Measurements from ENCODE around the gene VPS35L. TPM values are rescaled to one million over a fixed set of nuclear protein-coding genes. Genes with fewer than 3 reads are reported as not detected.
A peak's percentile ranks its signal among the peaks of the same experiment; 100 is the strongest.

VPS35L gene
- total RNA-seq, 1 donor from 2014 or later, result 6.8 TPM

GRCh38 chr16:19743816-19744159 lies 188.3 kb downstream of the VPS35L start:
- FAIRE-seq (no peak), DNase-seq (ENCODE audit: low read depth) (no peak)
- Histone ChIP-seq H3K4me3 (ENCODE audit: low read depth, low read length) (no peak overlapping the region), H3K27me3 (ENCODE audit: control insufficient read depth, insufficient read depth, low read length) (no peaks in the 10 kb centered on the region), H3K36me3 (ENCODE audit: control insufficient read depth, insufficient read depth, low read length) (no peaks in the 10 kb centered on the region)
- TF ChIP-seq CTCF (IDR thresholded peaks at IDR 0.05; ENCODE audit: insufficient read depth, low read length, severe bottlenecking), result no peak

- TF ChIP-seq CTCF (IDR thresholded peaks at IDR 0.05; ENCODE audit: insufficient read depth, low read length, severe bottlenecking), result no peak
- no peak for FAIRE-seq
- H3K27me3 ChIP-seq (ENCODE audit: control insufficient read depth, insufficient read depth, low read length), result no peaks in the 10 kb centered on the region
- no peak overlapping the region for H3K4me3 ChIP-seq (ENCODE audit: low read depth, low read length)
- no peak for DNase-seq (ENCODE audit: low read depth)
- H3K36me3 ChIP-seq (ENCODE audit: control insufficient read depth, insufficient read depth, low read length), result no peaks in the 10 kb centered on the region
Observed at GRCh38 chr16:19744670-19745069, 189.2 kb downstream of the VPS35L start.

DNA sequence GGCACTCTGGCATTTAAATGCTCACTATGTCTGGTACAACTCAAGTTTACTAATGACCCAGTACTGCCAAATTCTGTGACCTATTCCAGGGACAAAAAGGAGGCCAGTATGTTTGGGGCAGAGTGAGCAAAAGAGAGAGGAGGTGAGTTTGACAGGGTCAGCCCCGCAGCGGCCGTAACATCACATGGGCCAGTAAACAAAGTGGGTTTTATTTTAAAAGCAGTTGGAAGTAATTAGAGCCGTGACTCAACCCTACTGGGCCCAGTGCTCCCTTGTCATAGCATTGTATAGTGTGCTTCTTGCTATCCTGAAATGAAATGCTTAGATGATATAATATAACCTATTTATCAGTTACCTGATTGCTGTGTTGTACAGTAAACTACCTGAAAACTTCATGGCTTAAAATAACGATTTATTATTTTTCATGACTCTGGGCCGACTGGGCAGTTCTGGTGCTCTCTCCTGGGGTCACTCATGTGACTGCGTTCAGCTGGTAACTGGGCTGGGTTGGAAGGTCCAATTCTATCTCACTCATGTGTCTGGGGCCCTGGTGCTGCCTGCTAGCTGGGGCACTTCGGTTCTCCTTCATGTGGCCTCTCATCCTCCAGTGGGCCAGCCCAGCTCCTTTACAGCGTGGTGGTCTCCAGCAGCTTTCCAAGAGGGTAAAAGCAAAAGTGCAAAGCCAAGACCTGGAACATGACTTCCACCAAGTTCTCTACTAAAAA lies 189.9 kb downstream of the VPS35L start:
- Histone ChIP-seq H3K4me3 (ENCODE audit: low read depth, low read length) (no peak overlapping the region), H3K27me3 (ENCODE audit: control insufficient read depth, insufficient read depth, low read length) (no peaks in the 10 kb centered on the region), H3K36me3 (ENCODE audit: control insufficient read depth, insufficient read depth, low read length) (no peaks in the 10 kb centered on the region)
- FAIRE-seq (no peak), DNase-seq (ENCODE audit: low read depth) (no peak)
- no peak for TF ChIP-seq CTCF (IDR thresholded peaks at IDR 0.05; ENCODE audit: insufficient read depth, low read length, severe bottlenecking)

- no peaks in the 10 kb centered on the region for H3K36me3 ChIP-seq (ENCODE audit: control insufficient read depth, insufficient read depth, low read length)
- no peaks in the 10 kb centered on the region for H3K27me3 ChIP-seq (ENCODE audit: control insufficient read depth, insufficient read depth, low read length)
- DNase-seq (ENCODE audit: low read depth) (no peak), FAIRE-seq (no peak)
- H3K4me3 ChIP-seq (ENCODE audit: low read depth, low read length), result no peak overlapping the region
- no peak for TF ChIP-seq CTCF (IDR thresholded peaks at IDR 0.05; ENCODE audit: insufficient read depth, low read length, severe bottlenecking)
Observed at GRCh38 chr16:19746561-19746960, 191.1 kb downstream of the VPS35L start.

DNA sequence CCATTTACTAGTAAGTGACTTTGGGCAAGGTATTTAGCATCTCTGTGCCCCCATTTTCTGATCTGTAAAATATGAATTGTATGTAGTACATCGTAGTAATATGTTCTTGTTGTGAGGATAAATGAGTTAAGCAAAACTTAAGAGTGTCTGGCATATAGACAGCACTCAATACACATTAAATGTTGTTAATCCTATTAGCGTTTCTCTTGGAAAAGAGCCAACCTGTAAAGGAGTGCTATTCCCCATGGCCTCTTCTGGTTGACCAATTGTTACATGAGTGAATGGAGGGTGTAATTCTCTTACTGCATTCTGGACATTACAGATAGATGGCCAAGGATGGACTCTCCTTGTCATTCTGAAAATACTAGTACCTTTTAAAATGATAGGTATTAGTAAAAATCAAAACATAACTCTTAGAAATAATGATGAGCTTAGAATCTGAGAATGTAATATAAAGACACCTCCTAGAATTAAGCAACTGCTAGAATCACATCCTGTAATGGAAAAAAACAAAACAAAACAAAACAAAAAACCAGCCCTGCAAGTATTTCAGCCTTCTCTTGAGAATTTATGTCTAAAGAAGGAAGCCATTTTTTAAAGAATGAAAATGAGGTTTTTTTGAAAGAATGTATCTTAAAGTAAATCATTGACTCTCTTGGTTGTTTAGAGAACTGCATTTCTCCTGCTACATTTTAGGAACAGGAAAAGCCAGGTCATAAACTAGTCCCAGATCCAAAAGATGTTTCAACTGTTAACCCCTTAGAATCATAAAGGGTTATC lies 193.1 kb downstream of the VPS35L start:
- FAIRE-seq, result no peak

More for the DNA sequence above, 193.1 kb downstream of the VPS35L start:
- Histone ChIP-seq H3K36me3 (ENCODE audit: control insufficient read depth, insufficient read depth, low read length) (no peaks in the 10 kb centered on the region), H3K27me3 (ENCODE audit: control insufficient read depth, insufficient read depth, low read length) (no peaks in the 10 kb centered on the region), H3K4me3 (ENCODE audit: low read depth, low read length) (no peak overlapping the region)
- no peak for TF ChIP-seq CTCF (IDR thresholded peaks at IDR 0.05; ENCODE audit: insufficient read depth, low read length, severe bottlenecking)
- DNase-seq (ENCODE audit: low read depth), result peak; percentile 60

Measured in bronchial epithelial cell (primary cell).